SK-N-SH (cell line): ENCODE results near the gene ZNF430. TPM values are rescaled to one million over a fixed set of nuclear protein-coding genes. Genes with fewer than 3 reads are reported as not detected.

Experiments
- CTCF ChIA-PET: fragments of 300-600, 350-600 bp; formaldehyde crosslinking; extraction: SDS; loops from one replicate; lab custom pipeline; 2021; lab: Yijun Ruan, JAX
- POLR2A ChIA-PET: fragments of 350-600 bp; sonication (Branson Sonifier 250); formaldehyde crosslinking; extraction: SDS; loops from one replicate; lab custom pipeline; 2020; ENCODE audit warnings: antibody characterized with exemption, inconsistent platforms; lab: Yijun Ruan, JAX
- DNase-seq: peaks from one replicate; pipeline ENCODE4 v3.0.0; 2012
- H2AFZ ChIP-seq: fragments of 200-600 bp; sonication (generic); 2 replicates; pipeline ENCODE4 v1.8.1; 2016; ENCODE audit warnings: antibody characterized with exemption, mild to moderate bottlenecking, low read depth
- H3F3A ChIP-seq: fragments of 200-600 bp; sonication (generic); replicated peaks from 2 replicates; pipeline ENCODE3; 2016; ENCODE audit warnings: antibody characterized with exemption, mild to moderate bottlenecking; ENCODE audit not compliant: insufficient read depth
- H3K27ac ChIP-seq, 2 experiments: fragments of 200-500 bp in 1 of 2; fragments of 200-600 bp in 1 of 2; sonication (Bioruptor generic) in 1 of 2; sonication (generic), shearing (Covaris generic) in 1 of 2; 2 replicates each; pipeline versions ENCODE4 v1.5.1 to v1.6.1; 2014 to 2016; ENCODE audit warnings: low read depth in 2 of 2, inconsistent platforms in 1 of 2, low read length in 1 of 2, mild to moderate bottlenecking in 1 of 2, mixed read lengths in 1 of 2
- H3K27me3 ChIP-seq: fragments of 200-600 bp; sonication (generic), shearing (Covaris generic); 2 replicates; pipeline ENCODE4 v1.6.1; 2016; ENCODE audit warnings: mixed run types; ENCODE audit not compliant: insufficient read depth
- H3K36me3 ChIP-seq, 2 experiments: fragments of 200-500 bp in 1 of 2; fragments of 200-600 bp in 1 of 2; sonication (Bioruptor generic) in 1 of 2; sonication (generic) in 1 of 2; replicated peaks in 1 of 2; 2 replicates each; pipeline versions ENCODE3 to v1.5.1; 2014 to 2016; ENCODE audit warnings: low read length in 1 of 2, mild to moderate bottlenecking in 1 of 2; ENCODE audit not compliant: insufficient read depth in 2 of 2, control insufficient read depth in 1 of 2
- H3K4me1 ChIP-seq, 2 experiments: fragments of 200-500 bp in 1 of 2; fragments of 200-600 bp in 1 of 2; sonication (Bioruptor generic) in 1 of 2; sonication (generic), shearing (Covaris generic) in 1 of 2; 2 replicates each; pipeline versions ENCODE4 v1.5.1 to v1.6.1; 2014 to 2016; ENCODE audit warnings: low read depth in 1 of 2, low read length in 1 of 2, mixed run types in 1 of 2; ENCODE audit not compliant: insufficient read depth in 2 of 2, control insufficient read depth in 1 of 2
- H3K4me2 ChIP-seq: fragments of 200-600 bp; sonication (generic), shearing (Covaris generic); 2 replicates; pipeline ENCODE4 v1.6.1; 2017; ENCODE audit warnings: mixed run types
- H3K4me3 ChIP-seq, 2 experiments: fragments of 200-500 bp in 1 of 2; fragments of 200-600 bp in 1 of 2; sonication (Bioruptor generic) in 1 of 2; sonication (generic), shearing (Covaris generic) in 1 of 2; 2 replicates each; pipeline versions ENCODE4 v1.5.1 to v1.8.1; 2014 to 2016; ENCODE audit warnings: low read depth in 2 of 2, inconsistent platforms in 1 of 2, low read length in 1 of 2, mild to moderate bottlenecking in 1 of 2, mixed read lengths in 1 of 2, moderate library complexity in 1 of 2
- H3K79me2 ChIP-seq: fragments of 200-600 bp; sonication (generic); 2 replicates; pipeline ENCODE4 v1.8.1; 2017; ENCODE audit warnings: mild to moderate bottlenecking; ENCODE audit not compliant: insufficient read depth
- H3K9ac ChIP-seq: fragments of 200-600 bp; sonication (generic); 2 replicates; pipeline ENCODE4 v1.6.1; 2017; ENCODE audit warnings: mixed run types
- H3K9me2 ChIP-seq: fragments of 200-600 bp; sonication (generic); 2 replicates; pipeline ENCODE4 v1.6.1; 2017; ENCODE audit warnings: mixed run types
- H3K9me3 ChIP-seq: fragments of 200-600 bp; sonication (generic); 2 replicates; pipeline ENCODE4 v1.6.1; 2017; ENCODE audit warnings: mixed run types, mild to moderate bottlenecking, moderate library complexity
- H4K20me1 ChIP-seq: fragments of 200-600 bp; sonication (generic); 2 replicates; pipeline ENCODE4 v1.6.1; 2017; ENCODE audit warnings: mild to moderate bottlenecking, mixed run types; ENCODE audit not compliant: insufficient read depth
- ELF1 ChIP-seq: IDR thresholded peaks from 2 replicates; pipeline ENCODE4 v1.4.0; 2012
- EP300 ChIP-seq, 2 experiments: IDR thresholded peaks; 2 replicates each; pipeline versions ENCODE4 v1.4.0 to v1.6.1; 2012; ENCODE audit warnings: borderline replicate concordance in 1 of 2, low read depth in 1 of 2, low read length in 1 of 2
- FOXJ3 ChIP-seq: sonication (generic); formaldehyde crosslinking; IDR thresholded peaks from 2 replicates; pipeline ENCODE4 v1.5.1; 2020; ENCODE audit warnings: mild to moderate bottlenecking, missing genetic modification reagents
- GABPA ChIP-seq: IDR thresholded peaks from 2 replicates; pipeline ENCODE4 v1.4.0; 2012; ENCODE audit warnings: low read depth, mild to moderate bottlenecking
- GATA2 ChIP-seq: sonication (generic); formaldehyde crosslinking; IDR thresholded peaks from 2 replicates; pipeline ENCODE4 v1.5.0; 2020; ENCODE audit warnings: mild to moderate bottlenecking, missing genetic modification reagents
- IRF3 ChIP-seq: fragments of 150-350 bp; IDR thresholded peaks from 2 replicates; pipeline ENCODE4 v1.6.1; 2016; ENCODE audit warnings: mild to moderate bottlenecking, low read depth, low read length
- MAX ChIP-seq: IDR thresholded peaks from 2 replicates; pipeline ENCODE4 v1.4.0; 2012; ENCODE audit warnings: low read depth
- MEF2A ChIP-seq: IDR thresholded peaks from 2 replicates; pipeline ENCODE4 v1.4.0; 2012; ENCODE audit warnings: low read depth, borderline replicate concordance
- MXI1 ChIP-seq: IDR thresholded peaks from 2 replicates; pipeline ENCODE4 v1.6.1; 2012; ENCODE audit warnings: mild to moderate bottlenecking, low read depth, low read length, improper control_type of control experiment
- NRF1 ChIP-seq: IDR thresholded peaks from 2 replicates; pipeline ENCODE4 v1.6.1; 2012; ENCODE audit warnings: low read depth, mild to moderate bottlenecking, low read length
- PBX3 ChIP-seq: IDR thresholded peaks from 2 replicates; pipeline ENCODE4; 2012
- POLR2AphosphoS5 ChIP-seq: IDR thresholded peaks from 2 replicates; pipeline ENCODE4 v1.6.1; 2012; ENCODE audit warnings: low read depth, low read length
- RAD21 ChIP-seq: IDR thresholded peaks from 2 replicates; pipeline ENCODE4 v1.6.1; 2012; ENCODE audit warnings: mild to moderate bottlenecking, low read length
- RCOR1 ChIP-seq: fragments of 150-350 bp; IDR thresholded peaks from 2 replicates; pipeline ENCODE4 v1.6.1; 2017; ENCODE audit warnings: antibody characterized with exemption, low read length
- REST ChIP-seq: IDR thresholded peaks from 2 replicates; pipeline ENCODE4 v1.6.1; 2012; ENCODE audit warnings: mild to moderate bottlenecking, low read depth, low read length, moderate library complexity
- RFX5 ChIP-seq: IDR thresholded peaks from 2 replicates; pipeline ENCODE4 v1.6.1; 2012; ENCODE audit warnings: mild to moderate bottlenecking, improper control_type of control experiment, low read length
- SMC3 ChIP-seq: IDR thresholded peaks from 2 replicates; pipeline ENCODE4 v1.6.1; 2012; ENCODE audit warnings: low read depth, low read length, improper control_type of control experiment
- USF1 ChIP-seq: IDR thresholded peaks from 2 replicates; pipeline ENCODE4 v1.4.0; 2012; ENCODE audit warnings: low read depth, borderline replicate concordance
- USF2 ChIP-seq: fragments of 150-350 bp; IDR thresholded peaks from 2 replicates; pipeline ENCODE4 v1.6.1; 2017; ENCODE audit warnings: antibody characterized with exemption, low read length, low read depth, borderline replicate concordance
- ZBTB33 ChIP-seq: IDR thresholded peaks from 2 replicates; pipeline ENCODE4 v1.4.0; 2012; ENCODE audit warnings: low read depth, borderline replicate concordance
- WGBS: methylation state at CpG from one replicate; pipeline ENCODE4 v1.1.6; 2017; ENCODE audit warnings: low lambda C conversion rate; 5-methylcytosine and 5-hydroxymethylcytosine counted together
- polyA plus RNA-seq, 3 experiments: library from polyadenylated mRNA; depleted of rRNA; stranded (reverse); fragments of >200 nt; gene quantifications; 2 replicates each; pipeline ENCODE4 v1.2.3, GENCODE V29; 2012

Gene ZNF430
- polyA plus RNA-seq, 1 of the 3 experiments (the other 2 are of a cell fraction) = 4.2 TPM

GRCh38 chr19:21084343-21084742 is 63.9 kb downstream of the ZNF430 start (continued):
- TF ChIP-seq IRF3 (no peak), MXI1 (no peak), MEF2A (no peak)

- Histone ChIP-seq H3K27ac (no peak overlapping the region), H2AFZ (no peak overlapping the region)
- CTCF ChIA-PET = no interaction called here
- no peak for DNase-seq
- TF ChIP-seq GATA2 (no peak), RFX5 (no peak), RCOR1 (no peak), USF2 (no peak), ELF1 (no peak), REST (no peak), EP300 (IDR thresholded peaks at IDR 0.05; ENCODE audit: borderline replicate concordance in 1 of 2, low read depth in 1 of 2, low read length in 1 of 2) (no peak), RAD21 (no peak), PBX3 (no peak), MAX (no peak), NRF1 (no peak), GABPA (no peak), SMC3 (no peak), FOXJ3 (no peak), ZBTB33 (no peak), USF1 (no peak), POLR2AphosphoS5 (no peak)
- TF ChIP-seq, all 33 proteins: peak for 0
- H3K4me1 ChIP-seq = peaks cover 0 to 7% of the 10 kb centered on the region in 2 experiments; a peak in 3 of 4 replicates
- peaks cover 36% of the 10 kb centered on the region for H3K79me2 ChIP-seq
- no peaks in the 10 kb centered on the region for H3K9me3 ChIP-seq
- H3K9ac ChIP-seq = no peak overlapping the region
- POLR2A ChIA-PET = no interaction called here
- no peaks in the 10 kb centered on the region for H4K20me1 ChIP-seq
- 96% methylated on average over 3 of the region's 3 CpGs for WGBS
- H3F3A ChIP-seq = no peaks in the 10 kb centered on the region
- H3K4me2 ChIP-seq = no peak overlapping the region
- peaks cover 13 to 25% of the 10 kb centered on the region in 2 experiments for H3K36me3 ChIP-seq
- no peak overlapping the region for H3K4me3 ChIP-seq
- no peaks in the 10 kb centered on the region for H3K27me3 ChIP-seq
- H3K9me2 ChIP-seq = no peaks in the 10 kb centered on the region
These were observed 67.4 kb downstream of the ZNF430 start for GRCh38 chr19:21087871-21088270.
